Caco-2 (cell line): Measurements from ENCODE around the gene CNKSR1. TPM values are rescaled to one million over a fixed set of nuclear protein-coding genes. Genes with fewer than 3 reads are reported as not detected.

Experiments
- BruUV-seq: library from RNA; stranded (reverse); fragments of 400-500 nt; replicated peaks from 2 replicates; lab custom pipeline; 2021; lab: Mats Ljungman, UMichigan
- CTCF ChIA-PET: fragments of 300-600 bp; sonication (Branson Sonifier 250); formaldehyde crosslinking; loops from one replicate; lab custom pipeline; 2022; ENCODE audit warnings: antibody characterized with exemption; lab: Charles Lee
- POLR2A ChIA-PET: fragments of 300-600 bp; sonication (Branson Sonifier 250); formaldehyde crosslinking; loops from one replicate; lab custom pipeline; 2022; ENCODE audit warnings: antibody characterized with exemption; lab: Charles Lee
- DNase-seq, 2 experiments: peaks; one replicate each; pipeline versions ENCODE4 v3.0.0 to v3.0.0-alpha.2; 2020 to 2022
- H3K27me3 ChIP-seq: replicated peaks from 2 replicates; pipeline ENCODE4 v1.6.0; 2011; ENCODE audit warnings: low read length; ENCODE audit not compliant: control insufficient read depth, insufficient read depth
- H3K36me3 ChIP-seq: 2 replicates; pipeline ENCODE4 v1.5.1; 2011; ENCODE audit warnings: low read length; ENCODE audit not compliant: control insufficient read depth, insufficient read depth
- H3K4me1 ChIP-seq: fragments of 250-450 bp; sonication (Bioruptor Pico); 2 replicates; pipeline ENCODE4 v1.5.1; 2020; ENCODE audit warnings: mild to moderate bottlenecking
- H3K4me3 ChIP-seq: 2 replicates; pipeline ENCODE4 v1.5.1; 2011; ENCODE audit warnings: low read depth, mild to moderate bottlenecking, control low read depth, low read length
- H3K9me3 ChIP-seq: fragments of 250-450 bp; sonication (Bioruptor Pico); 2 replicates; pipeline ENCODE4 v1.5.1; 2020; ENCODE audit warnings: mild to moderate bottlenecking, moderate library complexity
- H3K27ac Mint-ChIP-seq: one replicate; pipeline ENCODE4 v1.8.0; 2022; ENCODE audit warnings: mixed read lengths; ENCODE audit not compliant: unreplicated experiment
- H3K27me3 Mint-ChIP-seq: one replicate; pipeline ENCODE4 v1.8.0; 2022; ENCODE audit warnings: mixed read lengths; ENCODE audit not compliant: insufficient read depth, unreplicated experiment
- H3K36me3 Mint-ChIP-seq: one replicate; pipeline ENCODE4 v1.8.0; 2022; ENCODE audit warnings: mild to moderate bottlenecking, mixed read lengths; ENCODE audit not compliant: insufficient read depth, unreplicated experiment
- H3K4me1 Mint-ChIP-seq: one replicate; pipeline ENCODE4 v1.8.0; 2022; ENCODE audit warnings: low read depth, mixed read lengths; ENCODE audit not compliant: unreplicated experiment
- H3K4me3 Mint-ChIP-seq: one replicate; pipeline ENCODE4 v1.8.0; 2022; ENCODE audit warnings: mild to moderate bottlenecking, moderate library complexity, mixed read lengths; ENCODE audit not compliant: unreplicated experiment
- H3K9me3 Mint-ChIP-seq: one replicate; pipeline ENCODE4 v1.8.0; 2022; ENCODE audit warnings: mixed read lengths; ENCODE audit not compliant: unreplicated experiment
- CTCF ChIP-seq, 2 experiments: fragments of 200-600 bp in 1 of 2; IDR thresholded peaks; 1 replicate in 1 of 2; 2 replicates in 1 of 2; pipeline versions ENCODE4 v1.5.1 to v1.8.0; 2011 to 2022; ENCODE audit warnings: antibody characterized with exemption in 1 of 2, control low read depth in 1 of 2, inconsistent platforms in 1 of 2, low read depth in 1 of 2, low read length in 1 of 2, mild to moderate bottlenecking in 1 of 2, moderate library complexity in 1 of 2; ENCODE audit not compliant: insufficient read depth in 1 of 2, severe bottlenecking in 1 of 2, unreplicated experiment in 1 of 2
- intact Hi-C: fragments of 100-400 bp; cut with micrococcal nuclease; formaldehyde crosslinking; loops from one replicate; pipeline ENCODE4 v1.10.0; 2022; ENCODE audit not compliant: unreplicated experiment
- total RNA-seq: library from RNA; stranded (reverse); gene quantifications from 2 replicates; pipeline ENCODE4 v1.2.3, GENCODE V29; 2022

CNKSR1 gene
- total RNA-seq, 1 experiment from 2014 or later = 16.1 TPM

GRCh38 chr1:26153966-26154532 is 23.2 kb upstream of the CNKSR1 start:
- Histone ChIP-seq H3K4me1 (peaks cover 14% of the 10 kb centered on the region), H3K27me3 (no peaks in the 10 kb centered on the region), H3K4me3 (no peak overlapping the region), H3K36me3 (no peaks in the 10 kb centered on the region), H3K9me3 (no peaks in the 10 kb centered on the region)
- no peak for DNase-seq
- TF ChIP-seq CTCF (IDR thresholded peaks at IDR 0.05; ENCODE audit: insufficient read depth in 1 of 2, low read depth in 1 of 2, low read length in 1 of 2, severe bottlenecking in 1 of 2, unreplicated experiment in 1 of 2) = no peak
- CTCF ChIA-PET = interaction anchor here (1.0 kb wide), 1 partner anchor 9 kb away, joined by 4 read pairs; no protein-coding TSS in a partner anchor
- Mint-ChIP-seq H3K4me1 (peaks cover 8% of the 10 kb centered on the region), H3K4me3 (no peak overlapping the region), H3K27me3 (no peaks in the 10 kb centered on the region), H3K9me3 (no peaks in the 10 kb centered on the region), H3K27ac (no peak overlapping the region), H3K36me3 (no peaks in the 10 kb centered on the region)
- BruUV-seq = no TSS peak
- POLR2A ChIA-PET = no interaction called here
- intact Hi-C loops = no loop called here

- POLR2A ChIA-PET = no interaction called here
- Mint-ChIP-seq H3K9me3 (no peaks in the 10 kb centered on the region), H3K27me3 (no peaks in the 10 kb centered on the region)
Measured at GRCh38 chr1:26154750-26155149, 22.5 kb upstream of the CNKSR1 start.

More at GRCh38 chr1:26154750-26155149, 22.5 kb upstream of the CNKSR1 start:
- Histone ChIP-seq H3K4me3 (no peak overlapping the region), H3K27me3 (no peaks in the 10 kb centered on the region), H3K9me3 (no peaks in the 10 kb centered on the region), H3K36me3 (no peaks in the 10 kb centered on the region), H3K4me1 (peaks cover 20% of the 10 kb centered on the region)
- Mint-ChIP-seq H3K27ac (no peak overlapping the region), H3K4me1 (peaks cover 8% of the 10 kb centered on the region), H3K36me3 (no peaks in the 10 kb centered on the region), H3K4me3 (no peak overlapping the region)
- intact Hi-C loops = no loop called here
- DNase-seq = no peak
- CTCF ChIA-PET = interaction anchor here (1.0 kb wide), 1 partner anchor 10 kb away, joined by 4 read pairs; no protein-coding TSS in a partner anchor
- no peak for TF ChIP-seq CTCF (IDR thresholded peaks at IDR 0.05; ENCODE audit: insufficient read depth in 1 of 2, low read depth in 1 of 2, low read length in 1 of 2, severe bottlenecking in 1 of 2, unreplicated experiment in 1 of 2)
- no TSS peak for BruUV-seq
